Measurements from ENCODE around the gene KIF4A. TPM values are rescaled to one million over a fixed set of nuclear protein-coding genes. Genes with fewer than 3 reads are reported as not detected.
"Not testable (repeated sequence)": the region's sequence is repeated elsewhere in the genome, so short reads cannot be mapped to it uniquely, and the experiment has no call there.

KIF4A gene
- total and polyA plus RNA-seq, 2 donors: 1.4 to 14.6 TPM

GRCh38 chrX:70348825-70349224, 58.9 kb downstream of the KIF4A start:
- not testable (repeated sequence) for H3K4me3 ChIP-seq (ENCODE audit: low read length in 2 of 2); DNase-seq (ENCODE audit: low read depth in 6 of 9, low spot score in 9 of 9); H3K9me3 ChIP-seq (ENCODE audit: control insufficient read depth in 2 of 2, insufficient read depth in 1 of 2, low read length in 1 of 2); H3K27ac ChIP-seq (ENCODE audit: low read depth in 1 of 2, low read length in 1 of 2); H3K27me3 ChIP-seq (ENCODE audit: control insufficient read depth in 2 of 2, insufficient read depth in 1 of 2, low read length in 1 of 2); H3K4me1 ChIP-seq (ENCODE audit: control insufficient read depth in 2 of 2, insufficient read depth in 2 of 2, low read length in 2 of 2)
- 98% methylated on average over 26 of the region's 26 CpGs for WGBS
- peaks cover 9 to 11% of the 10 kb centered on the region in 2 donors for H3K36me3 ChIP-seq (ENCODE audit: control insufficient read depth in 2 of 2, insufficient read depth in 2 of 2, low read length in 1 of 2)

- H3K27ac ChIP-seq (ENCODE audit: low read depth in 1 of 2, low read length in 1 of 2); H3K4me1 ChIP-seq (ENCODE audit: control insufficient read depth in 2 of 2, insufficient read depth in 2 of 2, low read length in 2 of 2); H3K9me3 ChIP-seq (ENCODE audit: control insufficient read depth in 2 of 2, insufficient read depth in 1 of 2, low read length in 1 of 2); H3K4me3 ChIP-seq (ENCODE audit: low read length in 2 of 2); DNase-seq (ENCODE audit: low read depth in 6 of 9, low spot score in 9 of 9); H3K27me3 ChIP-seq (ENCODE audit: control insufficient read depth in 2 of 2, insufficient read depth in 1 of 2, low read length in 1 of 2): not testable (repeated sequence)
- WGBS: 98% methylated on average over 53 of the region's 55 CpGs
- H3K36me3 ChIP-seq (ENCODE audit: control insufficient read depth in 2 of 2, insufficient read depth in 2 of 2, low read length in 1 of 2): peaks cover 9 to 12% of the 10 kb centered on the region in 2 donors
Observed at GRCh38 chrX:70349367-70350125, 59.6 kb downstream of the KIF4A start.

GRCh38 chrX:70352496-70352895, 62.6 kb downstream of the KIF4A start:
- Histone ChIP-seq H3K9me3 (ENCODE audit: control insufficient read depth in 2 of 2, insufficient read depth in 1 of 2, low read length in 1 of 2) (peaks cover 0 to 1% of the 10 kb centered on the region in 2 donors), H3K4me1 (ENCODE audit: control insufficient read depth in 2 of 2, insufficient read depth in 2 of 2, low read length in 2 of 2) (no peaks in the 10 kb centered on the region), H3K27me3 (ENCODE audit: control insufficient read depth in 2 of 2, insufficient read depth in 1 of 2, low read length in 1 of 2) (no peaks in the 10 kb centered on the region), H3K36me3 (ENCODE audit: control insufficient read depth in 2 of 2, insufficient read depth in 2 of 2, low read length in 1 of 2) (peaks cover 5 to 6% of the 10 kb centered on the region in 2 donors), H3K4me3 (ENCODE audit: low read length in 2 of 2) (no peak overlapping the region), H3K27ac (ENCODE audit: low read depth in 1 of 2, low read length in 1 of 2) (no peak overlapping the region)
- no peak for DNase-seq (ENCODE audit: low read depth in 6 of 9, low spot score in 9 of 9)
- WGBS: 98% methylated on average over 3 of the region's 3 CpGs

GRCh38 chrX:70353514-70353913, 63.6 kb downstream of the KIF4A start:
- no peaks in the 10 kb centered on the region for H3K4me1 ChIP-seq (ENCODE audit: control insufficient read depth in 2 of 2, insufficient read depth in 2 of 2, low read length in 2 of 2)
- H3K36me3 ChIP-seq (ENCODE audit: control insufficient read depth in 2 of 2, insufficient read depth in 2 of 2, low read length in 1 of 2): peaks cover 5 to 6% of the 10 kb centered on the region in 2 donors
- WGBS: 100% methylated on average over 5 of the region's 5 CpGs
- no peaks in the 10 kb centered on the region for H3K27me3 ChIP-seq (ENCODE audit: control insufficient read depth in 2 of 2, insufficient read depth in 1 of 2, low read length in 1 of 2)
- H3K9me3 ChIP-seq (ENCODE audit: control insufficient read depth in 2 of 2, insufficient read depth in 1 of 2, low read length in 1 of 2): no peaks in the 10 kb centered on the region
- no peak overlapping the region for H3K27ac ChIP-seq (ENCODE audit: low read depth in 1 of 2, low read length in 1 of 2)
- no peak overlapping the region for H3K4me3 ChIP-seq (ENCODE audit: low read length in 2 of 2)
- DNase-seq (ENCODE audit: low read depth in 6 of 9, low spot score in 9 of 9): no peak

GRCh38 chrX:70354716-70355115, 64.8 kb downstream of the KIF4A start:
- H3K9me3 ChIP-seq (ENCODE audit: control insufficient read depth in 2 of 2, insufficient read depth in 1 of 2, low read length in 1 of 2): no peaks in the 10 kb centered on the region
- no peak overlapping the region for H3K27ac ChIP-seq (ENCODE audit: low read depth in 1 of 2, low read length in 1 of 2)
- DNase-seq (ENCODE audit: low read depth in 6 of 9, low spot score in 9 of 9): no peak
- no peaks in the 10 kb centered on the region for H3K4me1 ChIP-seq (ENCODE audit: control insufficient read depth in 2 of 2, insufficient read depth in 2 of 2, low read length in 2 of 2)
- H3K36me3 ChIP-seq (ENCODE audit: control insufficient read depth in 2 of 2, insufficient read depth in 2 of 2, low read length in 1 of 2): peaks cover 5 to 6% of the 10 kb centered on the region in 2 donors
- 95% methylated on average over 2 of the region's 2 CpGs for WGBS
- no peak overlapping the region for H3K4me3 ChIP-seq (ENCODE audit: low read length in 2 of 2)
- H3K27me3 ChIP-seq (ENCODE audit: control insufficient read depth in 2 of 2, insufficient read depth in 1 of 2, low read length in 1 of 2): no peaks in the 10 kb centered on the region

DNA sequence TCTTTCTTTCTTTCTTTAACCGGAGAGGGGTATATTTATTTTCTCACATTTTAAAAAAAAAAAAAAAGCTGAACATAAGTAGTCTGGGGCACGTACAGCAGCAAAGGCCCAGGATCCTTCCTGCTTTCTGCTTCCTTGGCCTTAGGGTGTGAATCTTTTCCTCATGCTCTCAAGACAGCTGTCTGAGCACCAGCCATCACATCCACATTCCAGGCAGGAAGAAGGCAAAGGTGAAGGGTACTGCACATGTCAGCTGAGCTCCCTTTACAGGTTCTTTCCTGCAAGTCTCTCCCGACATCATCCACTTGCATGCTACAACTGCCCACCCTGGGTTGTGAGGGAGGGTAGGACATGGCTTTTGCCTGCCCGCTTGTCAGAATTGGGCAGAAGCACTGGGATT, 69.6 kb downstream of the KIF4A start:
- no peak for DNase-seq (ENCODE audit: low read depth in 6 of 9, low spot score in 9 of 9)
- Histone ChIP-seq H3K36me3 (ENCODE audit: control insufficient read depth in 2 of 2, insufficient read depth in 2 of 2, low read length in 1 of 2) (peaks cover 2 to 28% of the 10 kb centered on the region in 2 donors), H3K4me1 (ENCODE audit: control insufficient read depth in 2 of 2, insufficient read depth in 2 of 2, low read length in 2 of 2) (no peaks in the 10 kb centered on the region), H3K4me3 (ENCODE audit: low read length in 2 of 2) (no peak overlapping the region), H3K9me3 (ENCODE audit: control insufficient read depth in 2 of 2, insufficient read depth in 1 of 2, low read length in 1 of 2) (no peaks in the 10 kb centered on the region), H3K27ac (ENCODE audit: low read depth in 1 of 2, low read length in 1 of 2) (no peak overlapping the region), H3K27me3 (ENCODE audit: control insufficient read depth in 2 of 2, insufficient read depth in 1 of 2, low read length in 1 of 2) (no peaks in the 10 kb centered on the region)
- WGBS: over 99% methylated on average over 4 of the region's 4 CpGs

DNA sequence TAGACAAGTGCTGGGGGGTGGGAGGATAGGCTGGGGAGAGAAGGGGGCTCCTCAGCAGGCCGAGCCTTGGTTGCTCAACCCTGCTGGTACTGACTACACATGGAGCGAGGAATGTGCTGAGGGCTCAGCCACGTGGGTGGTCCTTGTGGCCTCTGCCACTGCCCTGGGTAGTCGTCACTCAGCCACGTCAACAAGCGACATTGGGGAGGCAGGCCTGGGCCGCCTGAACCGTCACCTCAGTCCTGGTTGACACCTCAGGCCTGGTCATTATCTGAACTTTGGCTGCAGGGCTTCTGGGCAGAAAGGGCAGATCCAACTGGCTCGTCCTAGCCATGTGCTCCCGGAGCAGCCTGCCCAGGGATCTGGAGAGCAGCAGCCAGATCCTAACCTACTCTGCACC, 70.5 kb downstream of the KIF4A start:
- Histone ChIP-seq H3K4me1 (ENCODE audit: control insufficient read depth in 2 of 2, insufficient read depth in 2 of 2, low read length in 2 of 2) (no peaks in the 10 kb centered on the region), H3K27me3 (ENCODE audit: control insufficient read depth in 2 of 2, insufficient read depth in 1 of 2, low read length in 1 of 2) (no peaks in the 10 kb centered on the region), H3K4me3 (ENCODE audit: low read length in 2 of 2) (no peak overlapping the region), H3K9me3 (ENCODE audit: control insufficient read depth in 2 of 2, insufficient read depth in 1 of 2, low read length in 1 of 2) (no peaks in the 10 kb centered on the region), H3K27ac (ENCODE audit: low read depth in 1 of 2, low read length in 1 of 2) (no peak overlapping the region), H3K36me3 (ENCODE audit: control insufficient read depth in 2 of 2, insufficient read depth in 2 of 2, low read length in 1 of 2) (peaks cover 2 to 27% of the 10 kb centered on the region in 2 donors)
- 99% methylated on average over 10 of the region's 10 CpGs for WGBS
- no peak for DNase-seq (ENCODE audit: low read depth in 6 of 9, low spot score in 9 of 9)

- H3K36me3 ChIP-seq (ENCODE audit: control insufficient read depth in 2 of 2, insufficient read depth in 2 of 2, low read length in 1 of 2); H3K4me3 ChIP-seq (ENCODE audit: low read length in 2 of 2); H3K4me1 ChIP-seq (ENCODE audit: control insufficient read depth in 2 of 2, insufficient read depth in 2 of 2, low read length in 2 of 2); H3K27me3 ChIP-seq (ENCODE audit: control insufficient read depth in 2 of 2, insufficient read depth in 1 of 2, low read length in 1 of 2); DNase-seq (ENCODE audit: low read depth in 6 of 9, low spot score in 9 of 9); H3K27ac ChIP-seq (ENCODE audit: low read depth in 1 of 2, low read length in 1 of 2); H3K9me3 ChIP-seq (ENCODE audit: control insufficient read depth in 2 of 2, insufficient read depth in 1 of 2, low read length in 1 of 2): not testable (repeated sequence)
- WGBS: 96% methylated on average over 7 of the region's 7 CpGs
Observed at GRCh38 chrX:70368731-70369130, 78.8 kb downstream of the KIF4A start.

GRCh38 chrX:70386235-70386634, 96.3 kb downstream of the KIF4A start:
- H3K27ac ChIP-seq (ENCODE audit: low read depth in 1 of 2, low read length in 1 of 2): no peak overlapping the region
- no peaks in the 10 kb centered on the region for H3K4me1 ChIP-seq (ENCODE audit: control insufficient read depth in 2 of 2, insufficient read depth in 2 of 2, low read length in 2 of 2)
- H3K27me3 ChIP-seq (ENCODE audit: control insufficient read depth in 2 of 2, insufficient read depth in 1 of 2, low read length in 1 of 2): no peaks in the 10 kb centered on the region
- no peak overlapping the region for H3K4me3 ChIP-seq (ENCODE audit: low read length in 2 of 2)
- 70% methylated on average over 2 of the region's 2 CpGs for WGBS
- H3K9me3 ChIP-seq (ENCODE audit: control insufficient read depth in 2 of 2, insufficient read depth in 1 of 2, low read length in 1 of 2): no peaks in the 10 kb centered on the region
- H3K36me3 ChIP-seq (ENCODE audit: control insufficient read depth in 2 of 2, insufficient read depth in 2 of 2, low read length in 1 of 2): peaks cover 0 to 2% of the 10 kb centered on the region in 2 donors
- DNase-seq (ENCODE audit: low read depth in 6 of 9, low spot score in 9 of 9): no peak
